Suprapubic skin (tissue), 4 donors: ENCODE results near the gene RNF167. TPM values are rescaled to one million over a fixed set of nuclear protein-coding genes. Genes with fewer than 3 reads are reported as not detected.

Experiments
- DNase-seq, 2 donors: peaks; one replicate each; pipeline ENCODE4 v3.0.0-alpha.2; 2019; ENCODE audit warnings: low spot score in 2 of 2
- H3K27ac ChIP-seq: fragments of 200-600 bp; sonication (generic); one replicate; pipeline ENCODE4 v1.5.1; 2019
- H3K27me3 ChIP-seq: fragments of 200-600 bp; sonication (generic); one replicate; pipeline ENCODE4 v1.5.1; 2019
- H3K36me3 ChIP-seq: fragments of 200-600 bp; sonication (generic); one replicate; pipeline ENCODE4 v1.5.1; 2019
- H3K4me1 ChIP-seq: fragments of 200-600 bp; sonication (generic); one replicate; pipeline ENCODE4 v1.5.1; 2019
- H3K4me3 ChIP-seq: fragments of 200-600 bp; sonication (generic); one replicate; pipeline ENCODE4 v1.5.1; 2019; ENCODE audit warnings: mild to moderate bottlenecking
- H3K9me3 ChIP-seq: fragments of 200-600 bp; sonication (generic); one replicate; pipeline ENCODE4 v1.5.1; 2019
- EP300 ChIP-seq: sonication (generic); formaldehyde crosslinking; IDR thresholded peaks from one replicate; pipeline ENCODE4 v1.6.1; 2017; ENCODE audit warnings: antibody characterized with exemption
- POLR2A ChIP-seq, 2 donors: fragments of 450-650 bp; IDR thresholded peaks; one replicate each; pipeline ENCODE4 v1.6.1; 2017; ENCODE audit warnings: antibody characterized with exemption in 2 of 2, mild to moderate bottlenecking in 2 of 2, moderate library complexity in 2 of 2
- POLR2AphosphoS5 ChIP-seq, 3 donors: sonication (generic); formaldehyde crosslinking; IDR thresholded peaks; one replicate each; pipeline ENCODE4 v1.6.1; 2017; ENCODE audit warnings: antibody characterized with exemption in 3 of 3
- WGBS: methylation state at CpG from one replicate; pipeline ENCODE4 v1.1.5; 2018; 5-methylcytosine and 5-hydroxymethylcytosine counted together
- total RNA-seq, 4 donors: library from RNA; depleted of rRNA; stranded (reverse); fragments of >200 nt; gene quantifications; one replicate each; pipeline ENCODE4 v1.1.0, GENCODE V29; 2016
- TF ChIP-seq, protein P1 (sequence below), 2 donors: fragments of 200-600 bp in 1 of 2; fragments of 450-650 bp in 1 of 2; sonication (generic) in 1 of 2; IDR thresholded peaks; one replicate each; pipeline ENCODE4 v1.5.1; 2016 to 2019; ENCODE audit warnings: antibody characterized with exemption in 2 of 2, mild to moderate bottlenecking in 1 of 2, moderate library complexity in 1 of 2

The RNF167 gene
- total RNA-seq, 4 donors from 2014 or later: 74.1 to 118 (median 99.4) TPM

DNA sequence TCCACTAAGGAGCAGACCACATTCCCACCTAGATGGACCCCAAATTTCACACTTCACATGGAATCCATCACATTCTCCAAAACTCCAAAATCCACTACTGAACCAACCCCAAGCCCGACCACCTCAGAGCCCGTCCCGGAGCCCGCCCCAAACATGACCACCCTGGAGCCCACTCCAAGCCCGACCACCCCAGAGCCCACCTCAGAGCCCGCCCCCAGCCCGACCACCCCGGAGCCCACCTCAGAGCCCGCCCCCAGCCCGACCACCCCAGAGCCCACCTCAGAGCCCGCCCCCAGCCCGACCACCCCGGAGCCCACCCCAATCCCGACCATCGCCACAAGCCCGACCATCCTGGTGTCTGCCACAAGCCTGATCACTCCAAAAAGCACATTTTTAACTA, 6.4 kb upstream of the RNF167 start:
- TF ChIP-seq POLR2AphosphoS5 (IDR thresholded peaks at IDR 0.05): no peak
- no peak for TF ChIP-seq EP300
- TF ChIP-seq, protein P1, sequence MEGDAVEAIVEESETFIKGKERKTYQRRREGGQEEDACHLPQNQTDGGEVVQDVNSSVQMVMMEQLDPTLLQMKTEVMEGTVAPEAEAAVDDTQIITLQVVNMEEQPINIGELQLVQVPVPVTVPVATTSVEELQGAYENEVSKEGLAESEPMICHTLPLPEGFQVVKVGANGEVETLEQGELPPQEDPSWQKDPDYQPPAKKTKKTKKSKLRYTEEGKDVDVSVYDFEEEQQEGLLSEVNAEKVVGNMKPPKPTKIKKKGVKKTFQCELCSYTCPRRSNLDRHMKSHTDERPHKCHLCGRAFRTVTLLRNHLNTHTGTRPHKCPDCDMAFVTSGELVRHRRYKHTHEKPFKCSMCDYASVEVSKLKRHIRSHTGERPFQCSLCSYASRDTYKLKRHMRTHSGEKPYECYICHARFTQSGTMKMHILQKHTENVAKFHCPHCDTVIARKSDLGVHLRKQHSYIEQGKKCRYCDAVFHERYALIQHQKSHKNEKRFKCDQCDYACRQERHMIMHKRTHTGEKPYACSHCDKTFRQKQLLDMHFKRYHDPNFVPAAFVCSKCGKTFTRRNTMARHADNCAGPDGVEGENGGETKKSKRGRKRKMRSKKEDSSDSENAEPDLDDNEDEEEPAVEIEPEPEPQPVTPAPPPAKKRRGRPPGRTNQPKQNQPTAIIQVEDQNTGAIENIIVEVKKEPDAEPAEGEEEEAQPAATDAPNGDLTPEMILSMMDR (IDR thresholded peaks at IDR 0.05): no peak
- no peak for TF ChIP-seq POLR2A (IDR thresholded peaks at IDR 0.05)
- H3K4me1 ChIP-seq: peaks cover 17% of the 10 kb centered on the region
- DNase-seq: peak in 1 of 2 donors; percentile 55
- no peaks in the 10 kb centered on the region for H3K9me3 ChIP-seq
- H3K36me3 ChIP-seq: peaks cover 25% of the 10 kb centered on the region
- H3K27me3 ChIP-seq: no peaks in the 10 kb centered on the region
- H3K4me3 ChIP-seq: no peak overlapping the region
- H3K27ac ChIP-seq: no peak overlapping the region
- WGBS: 73% methylated on average over 16 of the region's 16 CpGs

DNA sequence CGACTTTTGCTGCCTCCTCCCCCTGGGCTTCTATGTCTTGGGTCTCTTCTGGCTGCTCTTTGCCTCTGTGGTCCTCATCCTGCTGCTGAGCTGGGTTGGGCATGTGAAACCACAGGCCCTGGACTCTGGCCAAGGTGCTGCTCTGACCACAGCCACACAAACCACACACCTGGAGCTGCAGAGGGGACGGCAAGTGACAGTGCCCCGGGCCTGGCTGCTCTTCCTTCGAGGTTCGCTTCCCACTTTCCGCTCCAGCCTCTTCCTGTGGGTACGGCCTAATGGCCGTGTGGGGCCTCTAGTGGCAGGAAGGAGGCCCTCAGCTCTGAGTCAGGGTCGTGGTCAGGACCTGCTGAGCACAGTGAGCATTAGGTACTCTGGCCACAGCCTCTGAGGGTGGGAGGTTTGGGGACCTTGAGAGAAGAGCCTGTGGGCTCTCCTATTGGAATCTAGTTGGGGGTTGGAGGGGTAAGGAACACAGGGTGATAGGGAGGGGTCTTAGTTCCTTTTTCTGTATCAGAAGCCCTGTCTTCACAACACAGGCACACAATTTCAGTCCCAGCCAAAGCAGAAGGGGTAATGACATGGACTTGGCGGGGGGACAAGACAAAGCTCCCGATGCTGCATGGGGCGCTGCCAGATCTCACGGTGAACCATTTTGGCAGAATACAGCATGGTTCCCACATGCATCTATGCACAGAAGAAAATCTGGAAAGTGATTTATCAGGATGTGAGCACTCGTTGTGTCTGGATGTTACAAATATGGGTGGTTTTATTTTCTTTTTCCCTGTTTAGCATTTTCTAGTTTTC, 5.7 kb upstream of the RNF167 start:
- Histone ChIP-seq H3K36me3 (peaks cover 25% of the 10 kb centered on the region), H3K27ac (no peak overlapping the region), H3K9me3 (no peaks in the 10 kb centered on the region), H3K4me3 (no peak overlapping the region), H3K4me1 (peaks cover 25% of the 10 kb centered on the region), H3K27me3 (no peaks in the 10 kb centered on the region)
- TF ChIP-seq POLR2AphosphoS5 (IDR thresholded peaks at IDR 0.05) (no peak), EP300 (no peak), POLR2A (IDR thresholded peaks at IDR 0.05) (no peak)
- TF ChIP-seq, protein P1 (IDR thresholded peaks at IDR 0.05): no peak
- 36% methylated on average over 14 of the region's 14 CpGs for WGBS
- DNase-seq: peak in 1 of 2 donors; percentile 61

DNA sequence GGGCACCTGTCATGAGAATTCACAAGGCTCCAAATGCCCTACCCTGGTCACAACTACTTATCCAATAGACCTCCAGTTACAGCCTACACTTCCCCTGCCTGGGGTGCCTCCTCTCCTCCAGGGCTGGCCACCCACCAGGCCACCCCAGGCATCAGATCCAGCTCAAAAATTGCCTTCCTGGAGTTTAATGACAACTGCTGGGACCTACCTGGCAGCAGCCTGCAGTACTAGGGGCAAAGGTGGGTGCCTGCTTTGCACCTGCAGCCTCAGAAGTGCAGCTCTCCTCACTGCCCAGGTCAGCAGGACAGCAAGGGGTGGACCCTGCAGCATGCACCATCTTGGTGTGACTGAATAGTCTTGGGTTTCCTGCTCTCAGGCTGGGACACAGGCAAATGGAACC, 4.4 kb upstream of the RNF167 start:
- Histone ChIP-seq H3K9me3 (no peaks in the 10 kb centered on the region), H3K4me1 (peaks cover 26% of the 10 kb centered on the region), H3K27ac (no peak overlapping the region), H3K36me3 (peaks cover 25% of the 10 kb centered on the region), H3K27me3 (no peaks in the 10 kb centered on the region), H3K4me3 (no peak overlapping the region)
- TF ChIP-seq POLR2A (IDR thresholded peaks at IDR 0.05) (no peak), EP300 (no peak), POLR2AphosphoS5 (IDR thresholded peaks at IDR 0.05) (no peak)
- TF ChIP-seq, protein P1 (IDR thresholded peaks at IDR 0.05): no peak
- no peak for DNase-seq

DNA sequence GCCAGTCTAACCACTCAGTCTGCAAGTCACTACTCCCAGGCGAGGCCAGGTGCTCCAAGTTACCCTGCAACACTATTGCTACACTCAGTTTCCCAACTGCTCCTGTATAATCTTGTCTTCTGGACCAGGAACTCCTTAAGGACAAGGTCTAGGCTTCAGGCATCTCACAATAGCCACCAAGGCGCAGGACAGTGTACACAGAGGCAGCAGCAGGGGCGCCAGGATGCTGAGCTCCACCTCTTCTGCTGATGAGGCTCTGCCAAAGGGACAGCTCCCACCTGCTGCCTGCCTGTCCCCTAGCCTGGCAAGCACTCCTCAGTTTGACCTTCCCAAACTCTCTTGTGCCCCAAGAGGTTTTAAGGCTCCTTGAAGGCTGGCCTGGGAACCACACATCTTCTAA, 3.6 kb upstream of the RNF167 start:
- H3K4me1 ChIP-seq: peaks cover 34% of the 10 kb centered on the region
- H3K27ac ChIP-seq: no peak overlapping the region
- H3K4me3 ChIP-seq: no peak overlapping the region
- H3K36me3 ChIP-seq: peaks cover 25% of the 10 kb centered on the region
- no peaks in the 10 kb centered on the region for H3K27me3 ChIP-seq
- 81% methylated on average over 3 of the region's 3 CpGs for WGBS
- TF ChIP-seq, protein P1 (IDR thresholded peaks at IDR 0.05): no peak
- no peak for TF ChIP-seq EP300
- H3K9me3 ChIP-seq: no peaks in the 10 kb centered on the region
- DNase-seq: no peak

DNA sequence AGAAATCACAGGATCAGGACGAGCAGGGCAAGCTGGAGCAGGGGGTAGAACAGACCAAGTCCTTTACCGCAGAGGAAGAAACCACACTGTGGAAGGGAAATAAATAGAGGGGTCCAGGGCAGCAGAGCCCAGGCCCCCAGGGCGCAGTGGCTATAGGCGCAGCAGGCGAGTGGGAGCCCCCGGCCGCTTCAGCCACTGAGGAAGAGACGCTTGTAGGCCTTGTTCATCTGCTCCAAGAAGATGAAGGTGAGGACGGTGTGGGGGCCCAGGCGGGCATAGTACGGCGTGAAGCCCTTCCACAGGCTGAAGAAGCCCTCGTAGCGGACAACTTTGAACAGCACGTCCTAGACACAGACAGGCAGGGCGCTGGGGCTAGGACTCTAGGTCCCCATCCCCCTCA, 2.5 kb upstream of the RNF167 start:
- peaks cover 45% of the 10 kb centered on the region for H3K4me1 ChIP-seq
- no peak overlapping the region for H3K27ac ChIP-seq
- H3K9me3 ChIP-seq: no peaks in the 10 kb centered on the region
- H3K36me3 ChIP-seq: peaks cover 31% of the 10 kb centered on the region
- DNase-seq: no peak
- H3K27me3 ChIP-seq: no peaks in the 10 kb centered on the region
- WGBS: 94% methylated on average over 15 of the region's 16 CpGs
- no peak overlapping the region for H3K4me3 ChIP-seq
- TF ChIP-seq EP300: no peak
- TF ChIP-seq, protein P1 (IDR thresholded peaks at IDR 0.05): no peak
- TF ChIP-seq POLR2AphosphoS5 (IDR thresholded peaks at IDR 0.05): no peak
- TF ChIP-seq POLR2A (IDR thresholded peaks at IDR 0.05): no peak
